HG03558 (cell line): ENCODE measurements around the gene C19orf67.

Experiments used
- ATAC-seq: cut with Tn5 transposase; IDR thresholded peaks from one replicate; pipeline ENCODE4 v1.9.1; 2021; ENCODE audit warnings: moderate number of reproducible peaks; ENCODE audit not compliant: unreplicated experiment; ENCODE audit errors: extremely low read depth

Gene C19orf67

GRCh38 chr19:14085309-14085995 is at the start of gene C19orf67:
Gene C19orf67, minus strand, starts transcription at chr19:14085783. Its CDS starts 156 bp downstream, at chr19:14085627.
- no peak for ATAC-seq

GRCh38 chr19:14135355-14135754 is 49.8 kb upstream of the C19orf67 start:
- ATAC-seq: no peak

GRCh38 chr19:14127929-14128509 is 42.4 kb upstream of the C19orf67 start:
- ATAC-seq: no peak

GRCh38 chr19:14127176-14127575 is 41.6 kb upstream of the C19orf67 start:
- no peak for ATAC-seq

- ATAC-seq: no peak
Observed at GRCh38 chr19:14122924-14123323, 37.3 kb upstream of the C19orf67 start.

GRCh38 chr19:14120497-14120780 is 34.9 kb upstream of the C19orf67 start:
- no peak for ATAC-seq

GRCh38 chr19:14119644-14120496 is 34.3 kb upstream of the C19orf67 start:
- ATAC-seq: no peak

GRCh38 chr19:14119146-14119545 is 33.6 kb upstream of the C19orf67 start:
- ATAC-seq: no peak

GRCh38 chr19:14118165-14119051 is 32.8 kb upstream of the C19orf67 start:
- ATAC-seq: peak; percentile 21

GRCh38 chr19:14117668-14118164 is 32.1 kb upstream of the C19orf67 start, which contains the start of gene PRKACA:
Gene PRKACA, minus strand, starts transcription at chr19:14117762. Its CDS starts 215 bp downstream, at chr19:14117547.
- ATAC-seq: peak; percentile 70

- ATAC-seq: no peak
Observed at GRCh38 chr19:14116918-14117578, 31.5 kb upstream of the C19orf67 start.

GRCh38 chr19:14116525-14116917 is 30.9 kb upstream of the C19orf67 start:
- no peak for ATAC-seq

GRCh38 chr19:14115756-14116155 is 30.2 kb upstream of the C19orf67 start:
- no peak for ATAC-seq

- ATAC-seq: no peak
Observed at GRCh38 chr19:14114854-14115253, 29.3 kb upstream of the C19orf67 start.

GRCh38 chr19:14114439-14114838 is 28.9 kb upstream of the C19orf67 start:
- ATAC-seq: no peak

- no peak for ATAC-seq
Observed at GRCh38 chr19:14113762-14114414, 28.3 kb upstream of the C19orf67 start.

GRCh38 chr19:14112809-14113385 is 27.3 kb upstream of the C19orf67 start:
- ATAC-seq: no peak

GRCh38 chr19:14112051-14112808 is 26.6 kb upstream of the C19orf67 start:
- no peak for ATAC-seq
